Mucosa of rectum (tissue), 2 donors: Measurements from ENCODE around the gene DNAH11.

ENCODE experiments used
- H3K27ac ChIP-seq, 2 donors: one replicate each; pipeline ENCODE4 v1.7.0; 2013; ENCODE audit warnings: inconsistent platforms in 2 of 2, low read depth in 2 of 2, low read length in 2 of 2
- H3K27me3 ChIP-seq, 2 donors: one replicate each; pipeline ENCODE4 v1.7.0; 2013; ENCODE audit warnings: low read length in 2 of 2; ENCODE audit not compliant: control insufficient read depth in 2 of 2, insufficient read depth in 2 of 2
- H3K36me3 ChIP-seq, 2 donors: one replicate each; pipeline ENCODE4 v1.7.0; 2013; ENCODE audit warnings: low read length in 2 of 2; ENCODE audit not compliant: control insufficient read depth in 2 of 2, insufficient read depth in 2 of 2
- H3K4me1 ChIP-seq, 2 donors: one replicate each; pipeline ENCODE4 v1.7.0; 2013; ENCODE audit warnings: low read length in 2 of 2, mild to moderate bottlenecking in 1 of 2; ENCODE audit not compliant: control insufficient read depth in 2 of 2, insufficient read depth in 2 of 2
- H3K4me3 ChIP-seq, 2 donors: one replicate each; pipeline ENCODE4 v1.7.0; 2013; ENCODE audit warnings: low read length in 2 of 2
- H3K9ac ChIP-seq, 2 donors: one replicate each; pipeline ENCODE4 v1.7.0; 2013; ENCODE audit warnings: low read length in 2 of 2, low read depth in 1 of 2, mild to moderate bottlenecking in 1 of 2
- H3K9me3 ChIP-seq, 2 donors: one replicate each; pipeline ENCODE4 v1.7.0; 2013; ENCODE audit warnings: low read length in 2 of 2; ENCODE audit not compliant: control insufficient read depth in 2 of 2
- donor health status: healthy.
- donor health status: Normal muscosa, but diverticular disease.

DNAH11 gene

DNA sequence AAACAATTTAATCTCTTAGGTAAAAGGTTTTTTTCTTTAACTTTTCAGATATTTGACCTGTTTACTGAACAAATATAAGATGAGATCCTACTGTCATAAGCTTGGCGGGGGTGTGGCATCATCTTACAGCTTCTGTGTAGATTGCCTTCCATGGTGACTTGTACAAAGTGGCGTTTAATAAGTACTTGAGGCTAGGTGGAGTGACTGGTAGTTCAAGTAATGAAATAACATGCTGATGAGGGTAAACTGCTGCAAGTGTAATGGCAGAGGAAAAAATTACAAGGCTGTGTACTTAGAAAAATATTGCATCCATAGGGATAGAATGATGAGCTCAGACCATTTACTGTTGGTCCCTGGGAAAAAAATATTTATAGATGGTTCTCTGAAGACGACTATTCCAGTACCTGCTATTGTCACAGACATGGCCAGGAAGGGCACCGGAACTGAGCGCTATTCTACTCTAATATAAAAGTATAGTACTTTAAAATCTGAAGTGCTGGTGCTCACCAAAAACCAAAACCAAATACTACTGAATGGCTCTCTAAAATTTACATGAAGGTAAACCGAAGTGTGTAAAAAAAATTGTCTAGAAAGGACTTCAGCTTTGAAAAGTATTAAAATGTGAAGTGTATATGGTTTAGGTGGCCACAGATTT is 42.4 kb downstream of the DNAH11 start:
- H3K4me3 ChIP-seq = no peak overlapping the region
- no peak overlapping the region for H3K9ac ChIP-seq
- no peaks in the 10 kb centered on the region for H3K4me1 ChIP-seq
- H3K9me3 ChIP-seq = no peaks in the 10 kb centered on the region
- H3K27ac ChIP-seq = no peak overlapping the region
- no peaks in the 10 kb centered on the region for H3K36me3 ChIP-seq
- no peaks in the 10 kb centered on the region for H3K27me3 ChIP-seq

DNA sequence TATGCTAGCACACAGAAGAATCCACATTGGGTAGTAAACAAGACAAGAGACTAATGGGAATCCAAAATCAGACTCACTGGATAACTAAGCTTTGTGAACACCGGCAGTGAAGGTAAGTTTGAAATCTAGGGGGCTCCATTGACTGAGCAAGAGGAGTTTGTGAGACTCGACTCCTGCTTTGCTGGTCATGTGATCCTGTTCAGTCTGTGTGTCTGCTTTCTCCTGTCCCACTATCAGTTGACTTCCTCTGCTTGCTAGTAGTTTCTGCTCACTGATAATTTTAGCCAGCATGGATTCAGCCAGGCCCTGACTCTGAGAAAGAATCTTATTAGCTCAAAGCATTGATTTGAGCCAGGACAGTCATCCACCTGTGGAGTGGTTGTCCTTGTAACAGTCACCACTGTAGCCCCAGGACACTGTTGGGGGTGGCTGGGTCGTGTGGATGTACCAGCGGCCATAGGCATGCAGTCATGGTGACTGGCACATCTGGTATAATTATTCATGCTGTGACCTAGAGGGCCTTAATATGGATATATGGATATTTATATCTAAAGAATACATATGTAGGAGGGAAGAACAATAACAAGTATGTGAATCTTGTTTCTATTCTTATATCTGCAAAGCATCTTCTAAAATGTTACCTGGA is 44.4 kb downstream of the DNAH11 start:
- H3K36me3 ChIP-seq = no peaks in the 10 kb centered on the region
- H3K27me3 ChIP-seq = no peaks in the 10 kb centered on the region
- H3K9ac ChIP-seq = no peak overlapping the region
- no peak overlapping the region for H3K27ac ChIP-seq
- no peaks in the 10 kb centered on the region for H3K9me3 ChIP-seq
- no peaks in the 10 kb centered on the region for H3K4me1 ChIP-seq
- no peak overlapping the region for H3K4me3 ChIP-seq

DNA sequence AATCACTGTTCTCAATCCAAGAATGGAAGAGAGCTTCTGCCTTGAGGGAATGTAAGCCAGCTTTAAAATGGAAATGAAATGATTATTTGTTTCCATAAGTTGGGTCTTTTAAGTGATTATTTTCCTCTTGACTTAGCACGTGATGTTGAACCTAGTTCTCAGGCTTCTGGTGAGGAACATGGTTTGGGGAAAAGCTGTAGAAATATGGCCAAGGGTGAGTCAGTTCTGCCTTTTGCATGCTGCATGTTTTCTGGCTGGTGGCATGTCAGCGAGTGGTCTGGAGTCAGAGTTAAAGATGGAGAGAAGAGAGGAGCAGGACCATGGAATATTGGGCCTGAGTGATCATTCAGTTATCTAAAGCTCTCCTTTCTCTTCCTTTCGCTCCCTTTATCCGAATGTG is 54.0 kb downstream of the DNAH11 start:
- H3K4me3 ChIP-seq = no peak overlapping the region
- no peak overlapping the region for H3K27ac ChIP-seq
- no peaks in the 10 kb centered on the region for H3K27me3 ChIP-seq
- H3K36me3 ChIP-seq = no peaks in the 10 kb centered on the region
- no peak overlapping the region for H3K9ac ChIP-seq
- no peaks in the 10 kb centered on the region for H3K9me3 ChIP-seq
- no peaks in the 10 kb centered on the region for H3K4me1 ChIP-seq

DNA sequence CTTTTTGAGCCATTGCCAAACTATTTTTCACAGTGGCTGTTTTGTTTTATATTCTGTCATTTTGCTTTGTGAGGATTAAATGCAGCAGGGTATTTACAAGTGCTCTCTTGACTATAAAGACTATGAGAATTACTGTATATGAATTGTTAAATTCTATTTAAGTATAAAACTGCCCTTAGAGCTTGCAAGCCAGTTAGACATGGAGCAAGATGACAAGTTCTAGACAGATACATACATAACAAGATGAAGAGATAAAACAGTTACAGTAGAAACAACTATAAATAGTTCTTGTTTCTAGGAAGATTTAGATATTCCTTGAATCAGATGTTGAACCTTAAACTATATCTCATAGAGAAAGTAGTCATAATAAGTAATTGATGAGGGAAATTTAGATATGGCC is 60.6 kb downstream of the DNAH11 start:
- Histone ChIP-seq H3K36me3 (no peaks in the 10 kb centered on the region), H3K27ac (no peak overlapping the region), H3K4me3 (no peak overlapping the region), H3K9me3 (no peaks in the 10 kb centered on the region), H3K4me1 (no peaks in the 10 kb centered on the region), H3K9ac (no peak overlapping the region), H3K27me3 (no peaks in the 10 kb centered on the region)

DNA sequence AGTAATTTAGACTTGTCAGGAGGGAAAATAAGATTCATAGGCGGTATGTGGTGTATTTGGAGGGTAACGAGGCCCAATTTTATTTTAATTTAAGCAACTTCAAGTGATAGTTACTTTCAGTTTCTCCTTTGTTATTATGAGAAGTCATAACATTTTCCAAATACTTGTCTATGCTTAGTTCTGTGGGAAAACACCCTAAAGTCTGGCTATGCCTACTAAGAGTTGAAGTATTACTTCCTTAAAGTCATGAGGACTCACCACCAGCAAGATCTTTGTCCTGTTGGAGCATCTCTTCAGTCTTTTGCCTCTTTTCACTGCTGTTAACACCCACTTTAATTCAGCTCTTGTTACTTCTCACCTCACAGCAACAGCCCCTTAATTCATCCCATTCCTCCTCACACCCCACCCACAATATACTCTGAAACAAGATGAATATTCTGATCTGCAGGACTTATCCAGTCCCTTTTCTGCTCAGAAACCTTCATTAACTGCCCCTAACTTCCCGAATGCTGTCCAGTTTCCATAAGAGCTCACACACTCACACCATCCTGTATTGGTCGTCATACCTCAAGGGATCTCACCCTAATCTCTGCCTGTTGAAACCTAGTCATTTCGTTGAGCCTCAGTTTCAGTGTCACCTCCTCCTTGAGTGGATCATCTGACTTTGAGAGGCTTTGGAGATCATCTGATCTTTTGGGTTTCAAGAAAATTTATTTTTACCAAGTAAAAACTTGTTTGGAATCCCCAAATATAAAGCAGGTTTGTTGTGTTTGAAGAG is 61.3 kb downstream of the DNAH11 start:
- Histone ChIP-seq H3K4me1 (no peaks in the 10 kb centered on the region), H3K27ac (no peak overlapping the region), H3K9me3 (no peaks in the 10 kb centered on the region), H3K27me3 (no peaks in the 10 kb centered on the region), H3K4me3 (no peak overlapping the region), H3K36me3 (no peaks in the 10 kb centered on the region), H3K9ac (no peak overlapping the region)

DNA sequence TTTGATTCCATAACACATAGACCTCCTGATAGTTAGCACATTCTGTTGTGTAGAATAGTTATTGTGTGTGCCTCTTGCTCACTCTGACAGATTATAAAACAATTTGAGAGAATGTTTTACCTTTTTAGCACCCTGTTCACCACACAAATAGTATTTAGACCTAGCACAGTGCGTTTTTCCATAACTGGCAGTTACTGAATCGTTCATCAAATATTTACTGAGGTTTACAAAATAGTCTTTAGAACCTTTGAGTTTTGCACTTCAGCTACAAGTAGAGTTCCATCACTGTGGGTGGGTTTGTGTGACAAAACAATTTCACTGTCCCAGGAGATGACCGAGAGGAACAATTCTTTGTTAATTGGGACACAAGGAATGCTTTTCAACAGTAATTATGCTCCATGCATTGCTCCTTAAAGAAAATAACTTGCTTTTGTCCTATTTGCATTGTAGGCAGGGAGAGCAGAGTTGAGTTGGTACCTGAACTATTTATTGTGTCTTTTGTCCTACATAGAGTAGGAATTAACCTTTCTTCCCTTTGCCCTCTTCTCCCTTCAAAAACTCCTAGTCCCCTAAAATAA is 62.3 kb downstream of the DNAH11 start:
- Histone ChIP-seq H3K27me3 (no peaks in the 10 kb centered on the region), H3K27ac (no peak overlapping the region), H3K4me1 (no peaks in the 10 kb centered on the region), H3K9me3 (no peaks in the 10 kb centered on the region), H3K9ac (no peak overlapping the region), H3K4me3 (no peak overlapping the region), H3K36me3 (no peaks in the 10 kb centered on the region)

DNA sequence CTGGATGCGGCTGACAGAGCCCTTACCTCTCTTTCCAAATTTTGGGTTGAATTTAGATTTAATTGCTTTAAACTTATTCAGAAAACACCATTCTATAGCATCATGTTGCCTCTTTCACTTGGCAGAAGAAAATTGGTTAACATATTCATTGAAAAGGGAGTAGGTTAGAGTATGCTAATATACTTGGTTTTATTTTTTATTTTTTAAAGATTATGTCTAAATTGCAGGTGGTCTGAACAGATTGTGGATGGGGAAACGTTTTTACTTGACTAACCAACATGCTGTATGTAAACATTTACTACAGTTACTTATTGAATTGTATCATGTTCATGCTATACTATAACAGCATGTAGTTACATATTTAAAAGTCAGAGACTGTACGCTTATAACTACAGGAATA is 65.6 kb downstream of the DNAH11 start:
- H3K4me1 ChIP-seq = no peaks in the 10 kb centered on the region
- H3K4me3 ChIP-seq = no peak overlapping the region
- H3K36me3 ChIP-seq = no peaks in the 10 kb centered on the region
- H3K27me3 ChIP-seq = no peaks in the 10 kb centered on the region
- H3K27ac ChIP-seq = no peak overlapping the region
- no peaks in the 10 kb centered on the region for H3K9me3 ChIP-seq
- H3K9ac ChIP-seq = no peak overlapping the region

DNA sequence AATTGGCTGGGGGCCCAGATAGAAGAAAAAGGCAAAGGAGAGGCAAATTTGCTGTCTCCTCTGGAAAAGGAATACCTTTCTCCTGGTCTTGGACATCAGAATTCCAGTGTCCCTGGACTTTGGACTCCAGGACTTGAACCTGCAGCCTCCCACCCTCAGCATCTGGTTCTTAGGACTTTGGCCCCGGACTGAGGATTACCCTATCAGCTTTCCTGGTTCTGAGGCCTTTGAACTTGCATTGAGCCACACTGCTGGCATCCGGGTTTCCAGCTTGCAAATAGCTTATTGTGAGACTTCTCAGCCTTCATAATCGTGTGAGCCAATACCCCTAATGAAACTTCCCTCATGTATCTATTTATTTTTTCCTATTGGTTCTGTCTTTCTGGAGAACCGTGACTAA is 68.3 kb downstream of the DNAH11 start:
- Histone ChIP-seq H3K4me3 (no peak overlapping the region), H3K9me3 (no peaks in the 10 kb centered on the region), H3K27ac (no peak overlapping the region), H3K9ac (no peak overlapping the region), H3K36me3 (no peaks in the 10 kb centered on the region), H3K4me1 (no peaks in the 10 kb centered on the region), H3K27me3 (no peaks in the 10 kb centered on the region)

DNA sequence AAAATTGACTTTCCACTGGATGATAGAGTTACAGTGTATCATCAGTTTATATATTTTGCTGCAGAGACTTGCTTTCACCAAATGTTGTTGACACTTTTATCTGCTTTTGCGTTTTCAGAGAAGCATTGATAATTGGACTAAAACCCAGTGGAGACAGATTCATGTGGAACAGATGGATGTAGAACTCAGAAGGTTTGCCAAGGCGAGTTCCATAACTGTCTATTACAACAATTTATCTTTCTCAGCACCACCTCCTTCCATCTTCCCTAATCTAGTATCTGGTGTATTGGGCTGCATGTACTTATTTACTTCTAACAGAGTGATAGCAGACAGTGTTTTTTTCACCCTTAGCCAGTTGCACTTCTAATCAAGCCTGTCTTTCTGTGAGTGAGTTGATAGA is 73.3 kb downstream of the DNAH11 start:
- Histone ChIP-seq H3K27ac (no peak overlapping the region), H3K9me3 (no peaks in the 10 kb centered on the region), H3K4me3 (no peak overlapping the region), H3K9ac (no peak overlapping the region), H3K4me1 (no peaks in the 10 kb centered on the region), H3K27me3 (no peaks in the 10 kb centered on the region), H3K36me3 (no peaks in the 10 kb centered on the region)

DNA sequence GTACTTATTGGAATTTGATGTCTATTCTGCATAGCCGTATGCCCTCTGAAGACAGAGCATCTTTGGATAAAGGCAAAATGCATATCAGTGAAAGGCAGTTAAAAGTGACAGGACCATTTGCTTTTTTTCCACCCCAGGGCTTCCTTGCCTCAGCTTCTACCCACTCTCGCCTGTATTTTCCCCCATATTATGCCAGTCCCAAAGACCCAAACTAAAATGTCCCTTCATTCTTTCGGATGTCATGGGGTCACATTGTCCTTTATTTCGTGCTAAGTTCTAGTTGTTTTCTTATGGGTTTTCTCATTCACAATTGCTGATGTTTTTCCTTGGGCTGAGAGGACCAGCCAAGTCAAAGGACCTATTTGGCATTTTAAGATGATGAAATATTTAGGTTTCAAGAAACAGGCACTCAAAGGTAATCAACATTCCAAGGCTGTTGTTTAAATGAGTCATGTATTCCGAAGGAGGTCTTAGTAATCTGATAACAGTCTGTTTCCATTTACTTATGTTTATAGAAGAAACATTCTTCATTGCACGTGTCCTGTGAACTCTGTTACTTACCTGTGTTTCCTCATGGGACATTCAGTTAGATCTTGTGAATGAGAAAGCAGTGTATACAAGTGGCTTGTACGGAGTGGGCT is 74.1 kb downstream of the DNAH11 start:
- Histone ChIP-seq H3K27me3 (no peaks in the 10 kb centered on the region), H3K9me3 (no peaks in the 10 kb centered on the region), H3K36me3 (no peaks in the 10 kb centered on the region), H3K27ac (no peak overlapping the region), H3K9ac (no peak overlapping the region), H3K4me3 (no peak overlapping the region), H3K4me1 (no peaks in the 10 kb centered on the region)
